ENCODE results near the gene ABLIM1. TPM values are rescaled to one million over a fixed set of nuclear protein-coding genes. Genes with fewer than 3 reads are reported as not detected.

ABLIM1 gene
- total RNA-seq, 1 experiment from 2014 or later = 2.3 TPM

- DNase-seq (ENCODE audit: low spot score) = peak; percentile 49
Measured at GRCh38 chr10:114647545-114648138, 10.4 kb downstream of the ABLIM1 start.

GRCh38 chr10:114646426-114646825, 11.6 kb downstream of the ABLIM1 start:
- DNase-seq (ENCODE audit: low spot score) = no peak

GRCh38 chr10:114645706-114646105, 12.4 kb downstream of the ABLIM1 start:
- DNase-seq (ENCODE audit: low spot score) = no peak

GRCh38 chr10:114643158-114643557, 14.9 kb downstream of the ABLIM1 start:
- DNase-seq (ENCODE audit: low spot score) = no peak

GRCh38 chr10:114642729-114643128, 15.3 kb downstream of the ABLIM1 start:
- no peak for DNase-seq (ENCODE audit: low spot score)

- DNase-seq (ENCODE audit: low spot score) = peak; percentile 94
Measured at GRCh38 chr10:114638821-114639625, 19.1 kb downstream of the ABLIM1 start.

GRCh38 chr10:114635797-114636550, 22.1 kb downstream of the ABLIM1 start:
- DNase-seq (ENCODE audit: low spot score) = no peak

- DNase-seq (ENCODE audit: low spot score) = peak; percentile 69
Measured at GRCh38 chr10:114635101-114635500, 23.0 kb downstream of the ABLIM1 start.

- peak; percentile 98 for DNase-seq (ENCODE audit: low spot score)
Measured at GRCh38 chr10:114634609-114634979, 23.5 kb downstream of the ABLIM1 start.

- peak; percentile 94 for DNase-seq (ENCODE audit: low spot score)
Measured at GRCh38 chr10:114632869-114633715, 25.0 kb downstream of the ABLIM1 start.

GRCh38 chr10:114631666-114632417, 26.2 kb downstream of the ABLIM1 start:
- DNase-seq (ENCODE audit: low spot score) = no peak

GRCh38 chr10:114631090-114631665, 26.9 kb downstream of the ABLIM1 start:
- DNase-seq (ENCODE audit: low spot score) = no peak

- DNase-seq (ENCODE audit: low spot score) = no peak
Measured at GRCh38 chr10:114629824-114630730, 28.0 kb downstream of the ABLIM1 start.

- DNase-seq (ENCODE audit: low spot score) = no peak
Measured at GRCh38 chr10:114629083-114629823, 28.8 kb downstream of the ABLIM1 start.

GRCh38 chr10:114628106-114628505, 30.0 kb downstream of the ABLIM1 start:
- no peak for DNase-seq (ENCODE audit: low spot score)

GRCh38 chr10:114626841-114627240, 31.2 kb downstream of the ABLIM1 start:
- DNase-seq (ENCODE audit: low spot score) = no peak

GRCh38 chr10:114624951-114625780, 32.9 kb downstream of the ABLIM1 start:
- peak; percentile 42 for DNase-seq (ENCODE audit: low spot score)

GRCh38 chr10:114624422-114624821, 33.7 kb downstream of the ABLIM1 start:
- DNase-seq (ENCODE audit: low spot score) = no peak
